Measurements from ENCODE around the gene MTCL1. TPM values are rescaled to one million over a fixed set of nuclear protein-coding genes. Genes with fewer than 3 reads are reported as not detected.

The MTCL1 gene
- total RNA-seq, 1 experiment from 2014 or later = 22.7 TPM

GRCh38 chr18:8660316-8660715 is 45.0 kb upstream of the MTCL1 start:
- no peaks in the 10 kb centered on the region for H3K36me3 ChIP-seq (ENCODE audit: control insufficient read depth in 1 of 2, insufficient read depth in 2 of 2, low read length in 2 of 2)
- no peaks in the 10 kb centered on the region for H3K9me2 ChIP-seq (ENCODE audit: insufficient read depth)
- no peaks in the 10 kb centered on the region for H3K79me2 ChIP-seq (ENCODE audit: insufficient read depth, low read length)
- H3K9ac ChIP-seq (ENCODE audit: low read length) = no peak overlapping the region
- no peak for ATAC-seq
- no peak overlapping the region for H3K4me2 ChIP-seq (ENCODE audit: low read length)
- H3K27me3 ChIP-seq (ENCODE audit: insufficient read depth, low read length) = no peaks in the 10 kb centered on the region
- TF ChIP-seq JUND (IDR thresholded peaks at IDR 0.05) (no peak), SRF (IDR thresholded peaks at IDR 0.05; ENCODE audit: low read depth) (no peak), POLR2A (IDR thresholded peaks at IDR 0.05; ENCODE audit: borderline replicate concordance, extremely low read depth, insufficient read depth, insufficient read length) (no peak), SIN3A (IDR thresholded peaks at IDR 0.05; ENCODE audit: low read depth) (no peak), ZFX (IDR thresholded peaks at IDR 0.05) (no peak), CBX3 (IDR thresholded peaks at IDR 0.05; ENCODE audit: low read depth) (no peak), TCF7L2 (IDR thresholded peaks at IDR 0.05; ENCODE audit: borderline replicate concordance, extremely low read depth, insufficient read depth, insufficient read length) (no peak), SP1 (IDR thresholded peaks at IDR 0.05; ENCODE audit: low read depth) (no peak), EZH2 (IDR thresholded peaks at IDR 0.05) (no peak), EGR1 (IDR thresholded peaks at IDR 0.05; ENCODE audit: low read depth) (no peak)
- CTCF ChIA-PET = interaction anchor here (0.9 kb wide), 1 partner anchor 328 kb away, joined by 3 read pairs; no protein-coding TSS in a partner anchor
- POLR2A ChIA-PET = no interaction called here
- DNase-seq (ENCODE audit: low read depth, low spot score) = no peak
- intact Hi-C loops (cut with micrococcal nuclease) = no loop called here
- H3K9me3 ChIP-seq (ENCODE audit: control insufficient read depth in 1 of 2, insufficient read depth in 1 of 2, low read depth in 1 of 2, low read length in 2 of 2) = no peaks in the 10 kb centered on the region
- H2AFZ ChIP-seq (ENCODE audit: low read depth, low read length, poor library complexity, severe bottlenecking) = no peak overlapping the region
- H3K4me1 ChIP-seq (ENCODE audit: control insufficient read depth in 1 of 2, insufficient read depth in 2 of 2, low read length in 2 of 2) = peaks cover 5 to 17% of the 10 kb centered on the region in 2 experiments
- no TSS peak for BruUV-seq (replicated peaks)
- RAD21 ChIA-PET (ENCODE audit: low non-redundant PET in 1 of 2, low total read pairs in 2 of 2, uncharacterized antibody in 2 of 2, unreplicated experiment in 2 of 2) = no interaction called here
- no peak overlapping the region for H3K4me3 ChIP-seq (replicated peaks in 1 of 2; ENCODE audit: low read depth in 1 of 2, low read length in 2 of 2)
- no peaks in the 10 kb centered on the region for H4K20me1 ChIP-seq (ENCODE audit: insufficient read depth)
- no peak overlapping the region for H3K27ac ChIP-seq (ENCODE audit: low read depth, low read length)

DNA sequence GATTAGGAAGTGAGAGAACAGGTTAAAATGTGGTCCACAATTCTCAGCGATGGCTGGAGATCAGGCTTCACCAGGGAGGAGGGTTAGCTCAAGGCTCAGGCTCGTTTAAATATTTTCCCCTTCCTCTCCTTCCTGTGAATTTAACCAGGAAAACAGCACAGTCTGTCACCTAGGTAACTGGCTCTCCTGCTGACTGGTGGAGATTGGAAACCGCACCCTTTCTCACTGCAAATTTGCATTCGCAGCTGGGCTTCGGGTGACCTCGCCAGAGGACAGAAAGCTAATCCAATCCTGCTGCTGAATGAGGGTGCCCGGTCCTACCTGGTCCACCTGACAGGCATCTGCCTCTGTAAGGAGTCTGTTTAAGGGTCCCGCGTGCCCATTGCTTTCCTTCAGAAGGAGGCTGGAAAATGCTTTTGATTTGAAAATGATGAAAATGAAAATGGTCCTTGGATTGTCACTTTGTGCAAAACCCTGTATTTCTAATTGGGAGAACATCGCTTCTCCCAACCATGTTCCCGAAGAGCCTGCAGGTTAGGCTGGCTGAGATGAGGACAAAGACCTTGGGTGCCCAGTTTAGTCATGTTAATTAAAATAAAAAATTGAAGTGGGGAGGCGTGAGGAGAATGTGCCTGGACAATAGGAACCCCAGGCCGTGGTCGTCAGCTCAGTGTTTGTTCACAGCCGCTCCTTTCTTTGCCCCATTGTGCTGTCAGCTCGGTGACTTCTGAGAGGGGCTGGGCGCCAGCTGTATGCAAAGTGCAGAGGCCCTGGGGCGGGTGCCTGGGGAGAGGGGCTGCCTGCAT is 43.4 kb upstream of the MTCL1 start:
- H3K4me2 ChIP-seq (ENCODE audit: low read length) = no peak overlapping the region
- no peaks in the 10 kb centered on the region for H3K36me3 ChIP-seq (ENCODE audit: control insufficient read depth in 1 of 2, insufficient read depth in 2 of 2, low read length in 2 of 2)
- no peaks in the 10 kb centered on the region for H3K9me2 ChIP-seq (ENCODE audit: insufficient read depth)
- H3K9ac ChIP-seq (ENCODE audit: low read length) = no peak overlapping the region
- no peaks in the 10 kb centered on the region for H3K9me3 ChIP-seq (ENCODE audit: control insufficient read depth in 1 of 2, insufficient read depth in 1 of 2, low read depth in 1 of 2, low read length in 2 of 2)
- H3K27ac ChIP-seq (ENCODE audit: low read depth, low read length) = no peak overlapping the region
- RAD21 ChIA-PET (ENCODE audit: low non-redundant PET in 1 of 2, low total read pairs in 2 of 2, uncharacterized antibody in 2 of 2, unreplicated experiment in 2 of 2) = no interaction called here
- BruUV-seq (replicated peaks) = no TSS peak
- H3K4me1 ChIP-seq (ENCODE audit: control insufficient read depth in 1 of 2, insufficient read depth in 2 of 2, low read length in 2 of 2) = peaks cover 10 to 29% of the 10 kb centered on the region in 2 experiments
- DNase-seq (ENCODE audit: low read depth, low spot score) = no peak
- H3K27me3 ChIP-seq (ENCODE audit: insufficient read depth, low read length) = no peaks in the 10 kb centered on the region
- intact Hi-C loops (cut with micrococcal nuclease) = no loop called here
- H2AFZ ChIP-seq (ENCODE audit: low read depth, low read length, poor library complexity, severe bottlenecking) = no peak overlapping the region
- no peaks in the 10 kb centered on the region for H4K20me1 ChIP-seq (ENCODE audit: insufficient read depth)
- H3K4me3 ChIP-seq (replicated peaks in 1 of 2; ENCODE audit: low read depth in 1 of 2, low read length in 2 of 2) = no peak overlapping the region
- ATAC-seq = no peak
- no peak for TF ChIP-seq ATF3 (IDR thresholded peaks at IDR 0.05)
- TF ChIP-seq SIN3A (IDR thresholded peaks at IDR 0.05; ENCODE audit: low read depth) = no peak
- TF ChIP-seq SRF (IDR thresholded peaks at IDR 0.05; ENCODE audit: low read depth) = no peak
- no peak for TF ChIP-seq YY1 (IDR thresholded peaks at IDR 0.05; ENCODE audit: extremely low read depth, insufficient replicate concordance, low read depth, low read length)
- TF ChIP-seq EZH2phosphoT487 (IDR thresholded peaks at IDR 0.05; ENCODE audit: borderline replicate concordance) = no peak
- no peak for TF ChIP-seq SP1 (IDR thresholded peaks at IDR 0.05; ENCODE audit: low read depth)
- TF ChIP-seq CEBPB (IDR thresholded peaks at IDR 0.05; ENCODE audit: low read depth) = no peak
- no peak for TF ChIP-seq ZNF274 (IDR thresholded peaks at IDR 0.05; ENCODE audit: low read depth, low read length)
- no peak for TF ChIP-seq POLR2AphosphoS5 (IDR thresholded peaks at IDR 0.05; ENCODE audit: low read depth, low read length)
- no peak for TF ChIP-seq JUND (IDR thresholded peaks at IDR 0.05)
- TF ChIP-seq TCF7L2 (IDR thresholded peaks at IDR 0.05; ENCODE audit: borderline replicate concordance, extremely low read depth, insufficient read depth, insufficient read length) = no peak
- no peak for TF ChIP-seq ELF1 (IDR thresholded peaks at IDR 0.05; ENCODE audit: borderline replicate concordance, low read depth)
- H3K79me2 ChIP-seq (ENCODE audit: insufficient read depth, low read length) = no peaks in the 10 kb centered on the region
- CTCF ChIA-PET = interaction anchor here (0.8 kb wide), 1 partner anchor 326 kb away, joined by 3 read pairs; no protein-coding TSS in a partner anchor
- POLR2A ChIA-PET = no interaction called here

All from HCT116 (cell line).